A673 (cell line): ENCODE data around the gene KRTAP25-1. TPM values are rescaled to one million over a fixed set of nuclear protein-coding genes. Genes with fewer than 3 reads are reported as not detected.

Experiments used
- BruUV-seq: library from RNA; stranded (reverse); fragments of 400-500 nt; replicated peaks from 2 replicates; lab custom pipeline; 2021; lab: Mats Ljungman, UMichigan
- CTCF ChIA-PET: fragments of 300-600 bp; sonication (Branson Sonifier 250); formaldehyde crosslinking; loops from one replicate; lab custom pipeline; 2022; ENCODE audit warnings: antibody characterized with exemption; lab: Charles Lee
- POLR2A ChIA-PET: fragments of 300-600 bp; sonication (Branson Sonifier 250); formaldehyde crosslinking; loops from one replicate; lab custom pipeline; 2022; ENCODE audit warnings: antibody characterized with exemption; ENCODE audit not compliant: low non-redundant PET; lab: Charles Lee
- DNase-seq: peaks from one replicate; pipeline ENCODE4 v3.0.0-alpha.2; 2015; ENCODE audit warnings: low spot score
- H3K27ac ChIP-seq: fragments of 200-600 bp; sonication (generic); 2 replicates; pipeline ENCODE4 v1.5.1; 2016; ENCODE audit warnings: mixed run types, low read depth, mild to moderate bottlenecking, mixed read lengths, antibody characterized with exemption, low read length; ENCODE audit not compliant: poor library complexity, severe bottlenecking
- H3K27me3 ChIP-seq: fragments of 200-600 bp; sonication (generic); replicated peaks from 2 replicates; pipeline ENCODE4 v1.6.1; 2017; ENCODE audit warnings: mixed run types, low read depth, mild to moderate bottlenecking, mixed read lengths, antibody characterized with exemption, low read length; ENCODE audit not compliant: insufficient read depth, poor library complexity
- H3K36me3 ChIP-seq: fragments of 200-600 bp; sonication (generic); 2 replicates; pipeline ENCODE4 v1.6.1; 2016; ENCODE audit warnings: mixed run types, mild to moderate bottlenecking, mixed read lengths, antibody characterized with exemption, low read length; ENCODE audit not compliant: insufficient read depth, poor library complexity, severe bottlenecking
- H3K4me1 ChIP-seq: fragments of 200-600 bp; sonication (generic); 2 replicates; pipeline ENCODE4 v1.6.1; 2017; ENCODE audit warnings: mixed run types, mild to moderate bottlenecking, mixed read lengths, antibody characterized with exemption, low read length; ENCODE audit not compliant: insufficient read depth, poor library complexity, severe bottlenecking
- H3K4me3 ChIP-seq: fragments of 200-600 bp; sonication (generic); 2 replicates; pipeline ENCODE4 v1.5.1; 2016; ENCODE audit warnings: low read depth, mixed run types, mild to moderate bottlenecking, mixed read lengths, low read length; ENCODE audit not compliant: poor library complexity, severe bottlenecking
- H3K9me3 ChIP-seq: fragments of 200-600 bp; sonication (generic); 2 replicates; pipeline ENCODE4 v1.6.1; 2016; ENCODE audit warnings: mixed run types, low read depth, mild to moderate bottlenecking, mixed read lengths, antibody characterized with exemption, low read length; ENCODE audit not compliant: poor library complexity, severe bottlenecking
- EZH2 ChIP-seq: fragments of 200-600 bp; sonication (generic); IDR thresholded peaks from 2 replicates; pipeline ENCODE4 v1.6.1; 2017; ENCODE audit warnings: borderline replicate concordance, low read depth, mild to moderate bottlenecking, mixed read lengths, antibody characterized with exemption, low read length; ENCODE audit not compliant: poor library complexity, severe bottlenecking
- intact Hi-C: fragments of 100-400 bp; cut with micrococcal nuclease; formaldehyde crosslinking; loops from one replicate; pipeline ENCODE4 v1.10.0; 2022; ENCODE audit not compliant: unreplicated experiment
- total RNA-seq: library from RNA; stranded (reverse); gene quantifications from 2 replicates; pipeline ENCODE4 v1.2.3, GENCODE V29; 2021
- TF ChIP-seq, protein P1 (sequence below): fragments of 300-800, 200-600 bp; sonication (generic); conservative IDR thresholded peaks from 2 replicates; pipeline ENCODE4 v1.5.1; 2017; ENCODE audit warnings: low read depth, mild to moderate bottlenecking, antibody characterized with exemption, low read length, moderate library complexity, mixed read lengths

The KRTAP25-1 gene
- total RNA-seq, 1 experiment from 2014 or later, result not detected

- Histone ChIP-seq H3K27ac (no peak within 1 kb of the TSS), H3K36me3 (no peaks in the 10 kb centered on the region), H3K27me3 (no peaks in the 10 kb centered on the region), H3K4me1 (no peaks in the 10 kb centered on the region), H3K4me3 (no peak within 1 kb of the TSS), H3K9me3 (no peaks in the 10 kb centered on the region)
- POLR2A ChIA-PET, result no interaction called here
- CTCF ChIA-PET, result no interaction called here
- intact Hi-C loops, result no loop called here
- no TSS peak for BruUV-seq
- DNase-seq, result no peak
- TF ChIP-seq, protein P1, sequence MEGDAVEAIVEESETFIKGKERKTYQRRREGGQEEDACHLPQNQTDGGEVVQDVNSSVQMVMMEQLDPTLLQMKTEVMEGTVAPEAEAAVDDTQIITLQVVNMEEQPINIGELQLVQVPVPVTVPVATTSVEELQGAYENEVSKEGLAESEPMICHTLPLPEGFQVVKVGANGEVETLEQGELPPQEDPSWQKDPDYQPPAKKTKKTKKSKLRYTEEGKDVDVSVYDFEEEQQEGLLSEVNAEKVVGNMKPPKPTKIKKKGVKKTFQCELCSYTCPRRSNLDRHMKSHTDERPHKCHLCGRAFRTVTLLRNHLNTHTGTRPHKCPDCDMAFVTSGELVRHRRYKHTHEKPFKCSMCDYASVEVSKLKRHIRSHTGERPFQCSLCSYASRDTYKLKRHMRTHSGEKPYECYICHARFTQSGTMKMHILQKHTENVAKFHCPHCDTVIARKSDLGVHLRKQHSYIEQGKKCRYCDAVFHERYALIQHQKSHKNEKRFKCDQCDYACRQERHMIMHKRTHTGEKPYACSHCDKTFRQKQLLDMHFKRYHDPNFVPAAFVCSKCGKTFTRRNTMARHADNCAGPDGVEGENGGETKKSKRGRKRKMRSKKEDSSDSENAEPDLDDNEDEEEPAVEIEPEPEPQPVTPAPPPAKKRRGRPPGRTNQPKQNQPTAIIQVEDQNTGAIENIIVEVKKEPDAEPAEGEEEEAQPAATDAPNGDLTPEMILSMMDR, result no peak
- TF ChIP-seq EZH2, result no peak
These were observed 48.0 kb upstream of the KRTAP25-1 start, which contains the start of gene KRTAP27-1 for GRCh38 chr21:30337276-30337744. Gene KRTAP27-1 (minus strand): TSS chr21:30337694. CDS start chr21:30337668, 26 bp downstream.

GRCh38 chr21:30336596-30336995 lies 47.3 kb upstream of the KRTAP25-1 start:
- Histone ChIP-seq H3K9me3 (no peaks in the 10 kb centered on the region), H3K27ac (no peak overlapping the region), H3K4me1 (no peaks in the 10 kb centered on the region), H3K36me3 (no peaks in the 10 kb centered on the region), H3K27me3 (peaks cover 2% of the 10 kb centered on the region), H3K4me3 (no peak overlapping the region)
- ChIA-PET POLR2A (no interaction called here), CTCF (no interaction called here)
- intact Hi-C loops, result no loop called here
- BruUV-seq, result no TSS peak
- no peak for DNase-seq
- no peak for TF ChIP-seq EZH2
- TF ChIP-seq, protein P1, result no peak

- POLR2A ChIA-PET, result interaction anchor here (0.6 kb wide), 1 partner anchor 84 kb away, joined by 3 read pairs; no protein-coding TSS in a partner anchor
- DNase-seq, result no peak
- no TSS peak for BruUV-seq
- intact Hi-C loops, result no loop called here
- CTCF ChIA-PET, result interaction anchor here (0.6 kb wide), 1 partner anchor 866 kb away, joined by 4 read pairs; no protein-coding TSS in a partner anchor
- TF ChIP-seq EZH2, result no peak
- TF ChIP-seq, protein P1, result no peak
- H3K36me3 ChIP-seq, result no peaks in the 10 kb centered on the region
- no peaks in the 10 kb centered on the region for H3K4me1 ChIP-seq
- no peak overlapping the region for H3K27ac ChIP-seq
- H3K4me3 ChIP-seq, result no peak overlapping the region
- peaks cover 3% of the 10 kb centered on the region for H3K27me3 ChIP-seq
- no peaks in the 10 kb centered on the region for H3K9me3 ChIP-seq
These were observed 44.4 kb upstream of the KRTAP25-1 start for GRCh38 chr21:30333736-30334135.
